ENCODE measurements around the gene YLPM1. TPM values are rescaled to one million over a fixed set of nuclear protein-coding genes. Genes with fewer than 3 reads are reported as not detected.

YLPM1 gene
- total and polyA plus RNA-seq, 10 of the 15 experiments (the other 5 are each of a cell fraction or from before 2014, with no cell fraction given), result 11.1 to 48.2 (median 18.0) TPM

GRCh38 chr14:74840603-74841030 is 77.5 kb downstream of the YLPM1 start (continued):
- TF ChIP-seq EED (IDR thresholded peaks at IDR 0.05; ENCODE audit: low read depth), result peak; percentile 43; the same call in 1 of the 2 replicates
- no peak for TF ChIP-seq ATF7 (IDR thresholded peaks at IDR 0.05; ENCODE audit: low read depth)
- TF ChIP-seq KLF5 (IDR thresholded peaks at IDR 0.05; ENCODE audit: partially characterized antibody), result no peak
- no peak for TF ChIP-seq STAT1 (conservative IDR thresholded peaks at IDR 0.05)
- TF ChIP-seq HDAC2 (IDR thresholded peaks at IDR 0.05), result no peak
- no peak for TF ChIP-seq POU2F2 (IDR thresholded peaks at IDR 0.05; ENCODE audit: borderline replicate concordance, low read depth, low read length)
- no peak for TF ChIP-seq MEF2B (IDR thresholded peaks at IDR 0.05; ENCODE audit: partially characterized antibody, poor library complexity, severe bottlenecking)
- TF ChIP-seq DPF2 (IDR thresholded peaks at IDR 0.05), result no peak
- no peak for TF ChIP-seq ZBTB40 (IDR thresholded peaks at IDR 0.05; ENCODE audit: borderline replicate concordance)
- no peak for TF ChIP-seq TARDBP (IDR thresholded peaks at IDR 0.05; ENCODE audit: borderline replicate concordance)
- no peak for TF ChIP-seq SREBF2 (IDR thresholded peaks at IDR 0.05; ENCODE audit: low read length)
- TF ChIP-seq USF1 (IDR thresholded peaks at IDR 0.05; ENCODE audit: borderline replicate concordance, extremely low read length, insufficient read depth, low read depth, low read length), result peak; percentile 42
- TF ChIP-seq E2F8 (IDR thresholded peaks at IDR 0.05; ENCODE audit: low read depth, partially characterized antibody), result no peak
- no peak for TF ChIP-seq SKIL (IDR thresholded peaks at IDR 0.05; ENCODE audit: low read depth, poor library complexity, severe bottlenecking)
- no peak for TF ChIP-seq CEBPZ (IDR thresholded peaks at IDR 0.05; ENCODE audit: low read depth, low read length)
- TF ChIP-seq IRF4 (IDR thresholded peaks at IDR 0.05; ENCODE audit: low read depth, low read length), result no peak
- no peak for TF ChIP-seq FOXM1 (IDR thresholded peaks at IDR 0.05; ENCODE audit: low read depth, low read length)
- peak; percentile 62; the same call in 1 of the 2 replicates for TF ChIP-seq RAD51 (IDR thresholded peaks at IDR 0.05)
